Left renal cortex interstitium (tissue), 4 donors: Measurements from ENCODE around the gene KCNB1. TPM values are rescaled to one million over a fixed set of nuclear protein-coding genes. Genes with fewer than 3 reads are reported as not detected.
A peak's percentile ranks its signal among the peaks of the same experiment; 100 is the strongest.

Experiments used
- DNase-seq, 4 donors: peaks; one replicate each; pipeline ENCODE4 v3.0.0-alpha.2; 2013; ENCODE audit warnings: low read depth in 4 of 4, low spot score in 2 of 4, missing footprints in 1 of 4
- polyA plus RNA-seq, 4 donors: library from polyadenylated mRNA; unstranded; fragments of 120-200 nt; gene quantifications; one replicate each; pipeline ENCODE4 v1.2.1, GENCODE V29; 2013; ENCODE audit not compliant: insufficient read length in 4 of 4

Gene KCNB1
- polyA plus RNA-seq, 4 donors = 0.47 to 1.1 (median 0.70) TPM

DNA sequence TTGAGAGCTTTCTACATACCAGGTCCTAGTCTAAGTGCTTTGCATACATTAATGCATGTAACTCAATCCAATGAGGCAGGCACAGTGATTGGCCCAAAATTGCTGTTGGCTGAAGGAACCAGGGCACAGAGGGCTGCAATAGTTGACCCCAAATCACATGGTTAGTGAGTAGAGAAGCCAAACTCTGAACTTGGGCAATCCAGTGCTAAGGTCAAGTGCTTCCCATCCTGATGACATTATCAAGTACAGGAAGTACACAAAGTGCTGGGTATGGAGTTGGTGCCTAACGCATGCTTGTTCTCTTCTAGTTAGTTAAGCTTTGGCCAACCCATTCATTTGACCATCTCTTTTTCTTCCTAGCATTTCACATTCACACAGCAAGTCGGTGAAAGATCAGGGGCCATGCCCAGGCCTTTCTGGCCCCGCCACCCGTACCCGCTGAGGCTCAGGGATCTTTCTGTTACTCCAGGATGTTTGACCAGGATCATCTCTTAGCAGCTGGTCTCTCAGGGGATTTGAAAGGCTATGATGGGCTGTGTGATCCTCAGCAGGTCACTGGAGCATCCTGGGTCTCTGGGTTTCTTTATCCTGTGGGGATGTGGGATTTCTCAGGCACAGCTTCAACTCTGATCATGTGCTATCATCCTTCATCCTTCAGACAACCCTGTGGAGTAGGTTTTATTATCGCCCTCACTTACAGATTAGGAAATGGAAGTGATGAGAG lies 7.0 kb downstream of the KCNB1 start:
- DNase-seq = no peak

DNA sequence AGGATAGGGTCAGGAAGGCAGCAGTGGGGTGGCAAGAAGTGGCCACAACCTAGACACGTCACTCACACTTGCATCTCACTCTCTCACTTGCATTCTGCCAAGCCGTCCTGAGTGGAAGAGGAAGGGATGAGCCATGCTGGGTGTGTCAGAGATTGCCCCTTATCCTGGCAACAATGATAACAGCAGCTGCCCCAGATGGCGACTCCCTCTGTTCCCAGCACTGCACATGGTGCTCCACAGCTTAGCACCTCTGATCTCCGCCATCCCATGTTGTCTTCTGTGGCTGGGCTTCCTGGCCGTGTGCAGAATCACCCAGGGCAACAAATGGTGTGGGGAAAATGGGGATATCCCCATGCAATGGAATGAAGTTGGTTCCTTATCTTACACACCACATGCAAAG lies 11.1 kb downstream of the KCNB1 start:
- DNase-seq = no peak

DNA sequence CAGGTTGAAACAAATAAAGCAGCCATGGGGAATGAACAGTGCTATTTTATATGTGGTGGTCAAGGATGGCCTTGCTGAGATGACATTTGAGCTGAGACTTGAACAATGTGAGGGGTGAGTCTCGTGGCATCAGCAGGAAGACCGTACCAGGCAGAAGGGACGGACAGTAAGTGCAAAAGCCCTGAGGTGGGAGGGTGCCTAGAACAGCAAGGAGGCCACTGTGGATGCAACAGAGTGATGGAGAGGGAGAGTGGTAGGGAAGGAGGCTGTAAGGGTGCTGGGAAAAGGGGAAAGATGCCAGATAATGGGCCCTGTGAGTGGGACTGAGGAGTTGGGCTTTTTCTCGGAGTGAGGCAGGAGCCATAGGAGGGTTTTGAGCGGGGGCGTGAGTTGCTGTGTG lies 11.5 kb downstream of the KCNB1 start:
- DNase-seq = no peak

DNA sequence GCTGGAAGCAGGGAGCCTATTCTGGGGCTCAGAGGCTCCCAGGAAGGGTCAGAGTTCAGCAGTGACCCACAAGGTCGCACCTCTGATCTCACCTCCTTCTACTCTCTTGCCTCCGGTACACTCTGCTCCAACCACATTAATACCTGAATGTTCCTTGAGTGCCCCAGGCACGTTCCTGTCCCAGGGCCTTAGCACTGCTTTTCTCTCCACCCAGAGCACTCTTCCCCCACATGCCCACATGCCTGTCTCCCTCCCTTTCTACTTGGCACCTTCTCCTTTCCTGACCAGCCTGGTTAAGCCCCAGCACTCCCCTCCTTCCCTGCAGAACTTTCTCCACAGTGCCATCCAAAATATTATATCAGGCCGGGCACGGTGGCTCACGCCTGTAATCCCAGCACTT lies 13.4 kb downstream of the KCNB1 start:
- DNase-seq = no peak

DNA sequence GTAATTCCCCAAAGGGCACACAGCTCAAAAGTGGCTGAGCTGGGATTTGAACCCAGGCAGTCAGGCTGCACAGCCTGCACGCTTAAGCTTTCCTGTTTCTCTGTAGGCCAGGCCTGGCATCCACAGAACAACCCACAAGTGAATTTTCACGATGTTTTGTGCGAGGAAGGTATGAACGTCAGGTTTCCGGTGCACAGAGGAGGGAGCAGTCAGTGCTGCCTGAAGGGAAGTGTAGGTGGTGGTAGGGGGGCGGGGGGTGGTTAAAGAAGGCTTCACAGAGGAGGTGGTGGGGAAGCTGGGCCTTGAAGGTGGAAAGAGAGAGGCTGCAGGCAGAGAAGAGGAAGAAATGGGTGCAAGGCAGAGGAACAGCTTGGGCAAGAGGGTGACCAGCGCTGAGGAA lies 14.1 kb downstream of the KCNB1 start:
- DNase-seq = no peak

DNA sequence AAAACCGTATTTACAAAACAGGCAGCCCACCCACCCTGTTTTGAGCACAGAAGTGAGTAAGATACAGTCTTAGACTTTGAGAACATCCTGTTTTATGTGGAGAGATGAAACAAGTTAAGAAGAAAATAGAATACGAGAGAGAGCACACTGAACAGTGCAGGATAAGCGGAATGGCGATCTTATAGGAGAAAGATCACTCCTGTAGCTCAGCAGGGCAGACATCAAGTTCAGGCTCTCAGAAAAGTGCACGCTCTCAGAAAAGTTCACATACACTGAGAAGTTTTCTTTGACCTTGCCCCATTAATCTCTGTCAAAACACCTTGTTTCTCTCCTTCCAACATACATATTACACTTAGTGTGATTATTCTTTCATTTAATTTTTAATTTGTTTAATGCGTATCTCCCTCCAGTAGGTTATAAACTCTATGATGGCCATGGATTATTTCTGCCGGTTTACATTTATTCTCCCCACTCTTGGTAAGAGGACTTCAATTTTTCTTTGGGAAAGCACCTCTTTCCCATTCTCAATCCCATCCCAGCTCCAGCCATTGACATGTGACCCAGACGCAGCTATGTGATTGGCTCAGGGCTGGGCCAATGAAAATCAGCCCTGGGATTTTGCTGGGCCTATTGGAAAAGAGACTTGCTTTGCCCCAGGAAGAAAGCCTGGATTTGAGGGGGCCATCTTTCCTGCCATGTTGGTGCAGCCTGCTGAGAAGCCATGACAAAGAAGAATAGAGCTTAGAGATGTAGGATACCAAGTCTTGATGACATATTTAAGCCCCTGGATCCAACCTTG lies 16.2 kb downstream of the KCNB1 start:
- DNase-seq = no peak

DNA sequence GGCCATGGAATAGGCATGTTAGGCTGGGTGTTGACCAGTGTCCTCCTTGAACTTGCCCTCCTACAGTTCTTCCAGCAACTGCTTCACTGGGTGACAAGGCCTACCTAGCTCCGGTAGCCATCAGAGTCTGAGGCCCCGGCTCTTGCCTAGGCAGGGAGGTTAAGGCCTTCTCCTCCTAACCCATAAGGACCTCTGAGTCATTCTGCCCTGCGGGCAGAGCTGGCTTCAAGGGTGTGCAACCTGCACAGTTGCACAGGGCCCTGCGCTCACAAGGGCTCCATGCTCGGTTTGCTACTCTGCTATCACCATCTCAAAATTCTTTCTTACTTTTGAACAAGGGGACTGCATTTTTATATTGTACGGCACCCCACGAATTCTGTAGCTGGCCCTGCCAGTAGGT lies 17.9 kb downstream of the KCNB1 start:
- no peak for DNase-seq

DNA sequence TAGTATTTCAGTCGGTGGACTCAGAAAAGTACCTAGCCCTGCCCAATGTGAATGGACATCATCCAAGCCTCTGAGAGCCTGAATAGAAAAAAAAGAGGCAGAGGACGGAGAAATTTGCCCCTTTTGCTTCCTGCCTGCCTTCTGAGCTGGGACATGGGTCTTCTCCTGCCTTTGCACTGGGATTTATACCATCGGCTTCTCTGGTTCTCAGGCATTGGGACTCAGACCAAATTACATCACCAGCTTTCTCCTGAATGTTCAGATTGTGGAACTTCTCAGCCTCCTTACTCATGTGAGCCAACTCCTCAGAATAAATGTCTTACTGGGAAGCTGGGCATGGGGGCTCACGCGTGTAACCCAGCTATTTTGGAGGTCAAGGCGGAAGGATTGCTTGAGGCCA lies 19.8 kb downstream of the KCNB1 start:
- no peak for DNase-seq

DNA sequence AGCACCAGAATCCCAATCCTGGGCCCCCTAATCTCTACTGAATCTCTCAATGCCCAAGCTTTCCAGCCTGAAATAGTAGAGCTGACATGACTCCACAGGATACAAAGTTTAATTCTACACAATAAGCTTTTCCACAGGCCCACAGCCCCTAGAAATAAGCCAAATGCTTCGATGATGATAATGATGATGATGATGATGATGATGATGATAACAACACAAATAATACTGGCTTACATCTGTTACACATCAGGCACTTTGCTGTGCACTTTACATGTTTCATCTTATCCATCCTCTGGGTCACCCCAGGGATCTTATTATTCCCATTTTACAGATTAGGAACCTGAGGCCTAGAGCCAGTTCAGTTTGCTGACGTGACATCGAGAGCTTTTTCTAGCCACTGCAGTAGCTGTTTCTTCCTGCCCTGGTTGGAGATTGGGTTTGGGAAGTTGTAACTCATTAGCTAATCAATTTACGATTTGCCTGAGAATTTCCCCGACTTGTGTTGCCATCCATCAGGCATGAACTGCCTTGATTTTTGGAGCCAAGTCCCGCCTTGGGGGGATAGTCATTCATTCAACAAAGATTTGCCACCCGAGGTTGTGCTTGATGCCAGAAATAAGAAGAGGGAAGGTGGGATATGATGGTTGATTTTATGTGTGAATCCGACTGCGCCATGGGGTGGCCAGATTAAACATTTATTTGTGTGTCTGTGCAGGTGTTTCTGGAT lies 20.4 kb downstream of the KCNB1 start:
- DNase-seq = no peak

DNA sequence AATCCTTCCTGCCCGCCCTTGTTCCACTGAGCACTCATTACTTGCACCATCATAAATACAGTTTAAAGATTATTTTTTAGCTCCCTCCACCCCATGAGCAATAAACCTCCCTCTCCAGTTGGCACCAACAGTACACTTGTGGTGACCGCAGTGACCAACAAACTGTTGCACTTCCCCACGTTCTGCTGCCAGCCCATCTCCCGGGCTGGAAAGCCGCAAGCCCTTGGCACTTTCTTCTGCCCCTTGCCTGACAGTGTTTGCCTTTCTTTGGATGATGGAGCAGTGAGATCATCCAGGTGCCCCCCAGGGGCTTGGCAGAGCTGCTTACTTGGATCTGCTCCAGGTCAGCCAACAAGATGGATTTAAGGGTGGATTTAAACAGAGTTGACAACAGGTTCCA lies 21.6 kb downstream of the KCNB1 start:
- no peak for DNase-seq

DNA sequence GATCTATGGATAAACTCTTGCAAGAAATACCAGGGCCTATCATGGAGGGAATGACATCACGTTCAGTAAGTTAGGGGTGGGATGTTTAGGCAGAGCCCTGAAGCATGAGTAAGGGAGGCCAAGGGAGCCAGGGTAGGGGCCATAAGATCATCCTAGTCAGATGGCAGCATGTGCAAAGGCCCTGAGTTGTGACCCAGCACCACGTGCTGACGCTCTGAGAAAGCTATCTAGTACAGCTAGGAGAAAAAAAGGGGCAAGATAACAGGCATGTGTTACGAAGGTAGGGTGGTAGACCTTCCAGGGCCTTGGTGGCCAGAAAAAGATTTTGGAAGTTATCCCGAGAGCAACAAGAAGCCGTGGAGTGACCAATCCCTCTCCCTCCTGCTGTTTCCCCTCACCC lies 22.3 kb downstream of the KCNB1 start:
- DNase-seq = no peak

DNA sequence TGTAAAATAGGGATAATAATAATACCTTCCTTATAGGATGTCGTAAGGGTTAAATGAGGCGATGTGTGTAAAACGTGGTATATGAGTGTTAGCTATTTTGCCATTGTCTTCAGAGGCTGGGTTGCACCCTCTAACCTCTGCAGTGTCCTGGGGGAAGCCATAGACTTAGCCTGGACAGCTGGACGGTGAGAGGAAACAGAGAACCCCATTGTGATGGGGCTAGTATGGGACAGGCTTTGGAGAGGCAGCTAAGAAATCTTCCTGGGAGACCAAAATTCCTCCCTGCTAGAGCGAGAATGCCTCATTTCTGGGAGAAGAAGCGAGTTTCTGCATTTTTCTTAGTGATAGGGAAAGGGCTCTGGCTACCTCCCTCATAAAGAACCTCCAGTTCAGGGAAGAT lies 22.8 kb downstream of the KCNB1 start:
- no peak for DNase-seq

DNA sequence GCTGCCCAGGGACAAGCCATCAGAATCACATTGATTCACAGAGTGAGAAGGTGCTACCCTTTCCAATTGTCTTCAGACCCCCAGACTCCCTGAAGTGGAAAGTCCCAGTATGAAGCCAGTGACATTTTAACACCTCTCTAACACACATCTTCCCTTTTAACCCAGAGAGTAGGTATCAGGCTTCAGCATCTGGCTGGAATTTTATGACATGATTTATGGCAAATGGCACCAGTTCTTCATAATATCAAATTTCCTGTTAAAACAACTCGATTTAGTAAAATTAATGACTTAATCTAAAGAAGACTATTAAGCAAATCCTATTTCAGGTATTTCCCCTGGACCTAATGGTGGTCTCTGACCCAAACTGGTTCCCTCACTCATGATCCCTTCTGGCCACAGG lies 25.0 kb downstream of the KCNB1 start:
- peak in 1 of 4 donors; percentile 15 for DNase-seq

DNA sequence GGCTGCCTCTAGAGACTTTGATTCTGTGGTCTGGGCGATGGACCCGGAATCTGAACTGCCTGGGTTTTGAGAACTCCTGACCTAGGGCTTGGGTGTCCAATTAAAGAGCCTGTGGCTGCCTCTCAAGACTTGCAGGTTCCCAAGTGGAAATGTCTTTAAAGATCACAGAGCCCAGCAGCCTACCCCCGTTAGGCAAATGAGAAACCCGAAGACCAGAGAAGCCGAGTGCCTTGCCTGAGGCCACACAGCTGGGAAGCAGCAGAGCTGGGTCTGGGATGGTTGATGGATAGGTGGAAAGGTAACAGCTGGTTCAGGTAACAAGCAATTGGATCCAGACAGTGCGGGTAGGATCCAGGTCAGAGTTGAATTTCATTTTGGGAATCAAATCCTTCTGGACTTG lies 25.8 kb downstream of the KCNB1 start:
- DNase-seq = no peak

DNA sequence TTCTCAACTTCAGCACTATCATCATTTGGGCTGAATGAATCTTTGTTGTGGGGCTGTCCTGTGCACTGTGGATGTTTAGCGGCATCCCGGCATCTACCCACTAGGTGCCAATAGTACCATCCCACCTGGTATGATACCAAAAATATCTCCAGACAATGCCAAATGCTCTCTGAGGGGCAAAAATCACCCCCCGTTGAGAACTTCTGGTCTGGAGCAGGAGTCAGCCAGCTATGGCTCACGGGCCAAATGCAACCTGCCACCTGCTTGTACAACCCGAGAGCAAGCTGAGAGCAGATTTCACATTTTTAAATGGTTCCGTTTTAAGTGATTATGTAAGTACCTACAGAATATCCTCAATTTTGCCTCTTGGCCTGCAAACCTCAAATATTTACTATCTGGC lies 26.8 kb downstream of the KCNB1 start:
- no peak for DNase-seq

DNA sequence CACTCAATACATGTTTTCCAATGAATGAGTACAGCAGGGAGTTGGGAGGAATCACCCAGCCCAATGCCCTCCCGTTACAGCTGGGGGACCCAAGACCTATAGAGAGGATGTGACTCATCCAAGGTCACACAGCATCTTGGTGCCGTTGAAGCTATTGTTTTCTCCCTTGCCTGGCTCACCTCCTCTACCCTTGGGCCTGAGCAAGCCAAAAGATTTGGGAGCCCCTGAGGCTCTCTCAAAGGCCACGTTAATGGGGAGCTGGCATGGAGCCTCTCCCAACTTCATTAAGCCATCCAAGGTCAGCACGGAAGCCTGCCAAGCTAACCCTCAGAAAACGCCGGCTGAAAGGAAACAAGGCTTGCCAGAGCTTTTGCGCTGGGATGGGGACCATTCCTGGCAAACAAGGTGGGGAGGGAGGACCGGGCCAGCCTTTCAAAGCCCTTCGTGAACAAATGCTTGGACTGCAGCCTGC lies 30.4 kb downstream of the KCNB1 start:
- no peak for DNase-seq

DNA sequence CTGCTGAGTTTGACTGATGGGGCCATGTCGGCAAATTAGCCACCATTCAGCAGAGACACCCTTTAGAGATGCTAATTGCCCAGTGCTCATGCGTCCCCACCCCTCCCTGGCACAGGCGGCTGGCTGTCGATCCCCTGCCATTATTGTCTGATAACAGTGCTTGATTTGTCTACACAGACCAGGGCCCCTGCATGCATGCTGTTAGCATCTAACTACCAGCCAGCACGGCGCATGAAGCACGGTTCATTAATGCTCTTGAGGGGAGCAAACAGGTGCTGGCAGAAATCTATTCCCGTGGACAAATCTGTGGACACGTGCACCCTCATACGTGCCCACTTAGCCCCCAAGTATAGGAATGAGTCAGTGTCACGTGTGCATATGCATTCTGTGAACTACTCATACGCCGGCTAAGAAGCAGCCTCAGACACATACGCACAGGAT lies 32.2 kb downstream of the KCNB1 start:
- DNase-seq = no peak

DNA sequence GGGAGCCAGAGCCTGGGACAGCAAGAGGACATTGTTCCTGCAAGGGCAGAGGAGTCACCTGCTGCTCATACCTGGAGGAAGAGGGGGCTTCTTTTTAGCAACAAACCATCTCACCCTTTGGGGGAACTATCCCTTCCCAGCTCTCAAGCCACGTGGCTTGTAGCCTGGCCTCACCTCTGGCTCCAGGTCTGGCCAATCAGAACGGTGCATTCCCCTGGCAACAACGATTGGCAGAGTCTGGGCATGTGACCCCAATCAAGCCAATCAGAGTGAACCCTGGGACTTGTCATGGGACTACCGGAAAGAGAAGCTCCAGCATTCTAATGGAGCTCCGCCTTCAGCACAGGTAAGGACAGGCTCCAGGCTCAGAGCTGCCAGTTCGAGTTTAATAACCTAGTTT lies 33.6 kb downstream of the KCNB1 start:
- DNase-seq = no peak

DNA sequence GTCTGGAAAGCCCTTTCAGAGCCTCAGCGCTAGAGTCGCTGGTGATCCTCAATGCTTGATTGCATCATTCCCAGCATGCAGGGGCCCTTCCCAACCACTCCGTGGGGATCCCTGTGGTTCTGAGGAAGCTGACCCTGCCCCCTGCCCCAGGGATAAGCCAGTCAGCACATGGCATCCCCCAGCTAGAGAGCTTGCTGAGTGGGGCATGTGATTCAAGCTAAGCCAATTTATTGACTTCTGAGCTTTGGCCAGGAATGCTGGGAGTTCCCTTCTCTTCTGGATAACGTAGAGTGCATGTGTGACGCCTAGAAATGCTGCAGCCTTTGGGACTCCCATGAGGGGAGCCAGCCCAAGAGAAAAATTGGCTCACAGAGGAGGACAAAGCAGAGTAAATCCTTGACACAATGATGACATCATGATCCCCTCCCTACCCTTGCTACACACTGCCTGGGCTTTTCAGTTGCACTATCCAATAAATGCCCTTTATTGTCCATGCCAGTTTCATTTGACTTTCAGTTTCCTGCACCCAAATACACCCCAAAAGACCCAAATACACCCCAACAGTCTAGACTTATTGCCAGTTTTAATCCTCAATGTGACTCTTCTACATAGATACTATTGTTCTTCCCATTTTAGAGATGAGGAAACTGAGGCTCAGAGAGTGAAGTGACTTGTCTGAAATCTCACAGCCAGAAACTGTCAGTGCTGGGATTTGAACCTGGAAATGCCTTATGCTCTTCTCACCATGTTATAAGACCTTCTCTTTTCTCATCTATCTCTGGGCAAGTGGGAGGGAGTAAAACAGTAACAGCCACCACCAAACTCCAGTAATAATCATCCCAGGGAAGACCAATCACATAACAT lies 34.3 kb downstream of the KCNB1 start:
- DNase-seq = no peak

DNA sequence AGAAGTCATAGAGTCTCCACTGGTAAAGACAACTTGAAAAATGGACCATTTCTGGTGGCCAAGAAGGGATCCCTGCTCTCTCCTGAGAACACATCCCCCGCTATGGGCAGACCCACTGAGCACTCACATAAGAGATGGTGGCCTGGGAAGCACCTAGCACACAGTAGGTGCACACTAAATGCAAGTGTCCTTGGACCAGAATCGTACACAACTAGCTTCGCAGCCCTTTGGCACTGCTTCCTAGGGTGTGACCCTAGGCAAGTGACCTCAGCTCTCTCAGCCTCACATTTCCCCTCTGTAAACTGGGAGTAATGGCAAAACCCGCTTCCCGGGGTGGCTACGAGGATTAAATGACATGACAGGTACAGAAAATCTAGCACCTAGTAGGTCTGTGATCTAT lies 35.1 kb downstream of the KCNB1 start:
- no peak for DNase-seq
